Upper lobe of left lung (tissue), 6 donors: ENCODE data around the gene COL9A2. TPM values are rescaled to one million over a fixed set of nuclear protein-coding genes. Genes with fewer than 3 reads are reported as not detected.

Experiments used
- ATAC-seq, 2 donors: fragments of 200-7000 bp; cut with Tn5 transposase; one replicate each; pipeline ENCODE4 v1.9.1; 2022; ENCODE audit warnings: mild to moderate bottlenecking in 2 of 2, moderate library complexity in 2 of 2; ENCODE audit not compliant: low FRiP score in 2 of 2
- DNase-seq, 2 donors: peaks; one replicate each; pipeline ENCODE4 v3.0.0-alpha.2; 2019 to 2020
- H3K27ac ChIP-seq, 4 donors: fragments of 200-600 bp; sonication (generic); one replicate each; pipeline ENCODE4 v1.5.1; 2016 to 2019
- H3K27me3 ChIP-seq, 4 donors: fragments of 200-600 bp; sonication (generic); one replicate each; pipeline ENCODE4 v1.5.1; 2017 to 2019
- H3K36me3 ChIP-seq, 4 donors: fragments of 200-600 bp; sonication (generic); one replicate each; pipeline ENCODE4 v1.5.1; 2016 to 2019
- H3K4me1 ChIP-seq, 4 donors: fragments of 200-600 bp; sonication (generic); one replicate each; pipeline ENCODE4 v1.5.1; 2018 to 2019
- H3K4me3 ChIP-seq, 4 donors: fragments of 200-600 bp; sonication (generic); one replicate each; pipeline ENCODE4 v1.5.1; 2017 to 2019; ENCODE audit warnings: mild to moderate bottlenecking in 2 of 4, moderate library complexity in 1 of 4
- H3K9me3 ChIP-seq, 4 donors: fragments of 200-600 bp; sonication (generic); one replicate each; pipeline ENCODE4 v1.5.1; 2018 to 2019
- CTCF ChIP-seq, 6 experiments: fragments of 450-650 bp in 4 of 6; fragments of 200-600 bp in 2 of 6; sonication (generic) in 2 of 6; IDR thresholded peaks; one replicate each; pipeline ENCODE4 v1.5.1; 2016 to 2019; ENCODE audit warnings: antibody characterized with exemption in 6 of 6
- EP300 ChIP-seq, 4 donors: sonication (generic); formaldehyde crosslinking; IDR thresholded peaks; one replicate each; pipeline ENCODE4 v1.5.1; 2017; ENCODE audit warnings: antibody characterized with exemption in 4 of 4, control low read depth in 2 of 4
- POLR2A ChIP-seq, 4 donors: fragments of 450-650 bp; IDR thresholded peaks; one replicate each; pipeline ENCODE4 v1.5.1; 2016 to 2017; ENCODE audit warnings: antibody characterized with exemption in 4 of 4, mild to moderate bottlenecking in 2 of 4
- POLR2AphosphoS5 ChIP-seq, 2 donors: sonication (generic); formaldehyde crosslinking; IDR thresholded peaks; one replicate each; pipeline ENCODE4 v1.5.1; 2017; ENCODE audit warnings: antibody characterized with exemption in 2 of 2
- WGBS, 2 donors: methylation state at CpG; one replicate each; pipeline ENCODE4 v1.1.5; 2017 to 2018; 5-methylcytosine and 5-hydroxymethylcytosine counted together
- total RNA-seq, 6 donors: library from RNA; depleted of rRNA in 4 of 6; stranded (reverse); fragments of >200 nt in 4 of 6; gene quantifications; one replicate each; pipeline versions ENCODE4 v1.1.0 to v1.2.1, GENCODE V29; 2016 to 2021
- donor health status: DM: no; HTN: no; CAD: no; lungs with moderate emphysema.
- donor health status: DM: no; HTN: yes; CAD: no; lungs with severe emphysema.

Gene COL9A2
- total RNA-seq, 6 donors from 2014 or later: 4.2 to 30.4 (median 5.2) TPM

DNA sequence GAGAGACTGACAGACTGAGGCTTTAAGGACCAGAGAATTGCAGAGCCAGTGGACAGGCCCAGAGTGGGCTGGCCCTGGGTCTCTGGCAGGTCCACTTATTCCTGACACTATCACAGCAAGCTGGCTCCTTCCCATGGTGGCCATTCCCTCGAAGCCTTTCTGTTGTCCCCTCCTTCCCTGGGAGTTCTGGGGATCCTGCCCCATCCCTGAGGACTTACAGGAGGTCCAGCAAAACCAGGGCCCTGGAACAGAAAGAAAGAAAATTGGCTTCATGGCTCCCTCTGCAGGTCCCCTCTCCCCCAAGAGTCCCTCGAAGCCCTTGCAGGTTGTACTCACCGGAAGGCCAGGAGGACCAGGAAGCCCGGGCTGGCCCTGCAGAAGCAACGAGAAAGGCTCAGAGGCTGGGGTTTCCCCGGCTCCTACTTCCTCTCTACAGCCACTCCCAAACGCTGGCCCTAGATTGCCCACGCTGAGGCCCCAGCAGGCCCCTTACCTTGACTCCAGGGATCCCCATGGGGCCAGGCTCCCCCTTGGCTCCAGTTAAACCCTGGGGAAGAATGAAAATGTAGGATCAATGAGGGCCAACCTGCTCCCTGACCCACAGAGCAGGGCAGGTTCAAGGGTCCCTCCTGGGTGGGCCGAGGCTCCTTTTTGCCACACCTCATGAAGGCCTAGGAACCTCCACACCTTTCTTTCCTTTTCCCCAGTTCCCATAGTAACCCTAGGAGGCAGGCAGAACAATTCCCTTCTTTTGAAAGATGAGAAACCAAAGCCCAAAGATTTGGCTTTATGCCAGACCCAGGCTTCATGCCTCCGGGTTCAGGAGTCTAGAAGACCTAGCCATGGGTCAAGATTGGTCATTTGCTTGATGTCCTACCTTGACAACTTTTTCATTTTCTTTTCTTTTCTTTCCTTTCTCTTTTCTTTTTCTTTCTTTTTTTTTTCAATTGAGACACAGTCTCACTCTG lies 4.6 kb downstream of the COL9A2 start:
- no peak for TF ChIP-seq CTCF (IDR thresholded peaks at IDR 0.05)
- no peak for TF ChIP-seq POLR2AphosphoS5 (IDR thresholded peaks at IDR 0.05)
- no peak for TF ChIP-seq POLR2A (IDR thresholded peaks at IDR 0.05)
- no peak for TF ChIP-seq EP300 (IDR thresholded peaks at IDR 0.05)
- H3K27ac ChIP-seq: no peak overlapping the region
- H3K9me3 ChIP-seq: no peaks in the 10 kb centered on the region
- peaks cover 2 to 18% (median 13%) of the 10 kb centered on the region in 4 donors for H3K27me3 ChIP-seq
- WGBS, 2 donors: 45 to 50% methylated on average over 8 to 10 of the region's 10 CpGs
- DNase-seq (peak in 1 of 2 donors; percentile 92), ATAC-seq (no peak)
- H3K4me1 ChIP-seq: peaks cover 18 to 35% (median 27%) of the 10 kb centered on the region in 4 donors
- H3K4me3 ChIP-seq: no peak overlapping the region
- no peaks in the 10 kb centered on the region for H3K36me3 ChIP-seq

- peaks cover 0 to 9% (median 5%) of the 10 kb centered on the region in 4 donors for H3K27me3 ChIP-seq
- H3K4me3 ChIP-seq: no peak overlapping the region
- H3K4me1 ChIP-seq: peaks cover 11 to 27% (median 20%) of the 10 kb centered on the region in 4 donors
- no peak for DNase-seq
- no peak for ATAC-seq
- TF ChIP-seq POLR2AphosphoS5 (IDR thresholded peaks at IDR 0.05): no peak
- TF ChIP-seq EP300 (IDR thresholded peaks at IDR 0.05): no peak
- no peak for TF ChIP-seq CTCF (IDR thresholded peaks at IDR 0.05)
- TF ChIP-seq POLR2A (IDR thresholded peaks at IDR 0.05): no peak
- no peaks in the 10 kb centered on the region for H3K36me3 ChIP-seq
- 80 to 95% methylated on average over 2 to 5 of the region's 5 CpGs for WGBS, 2 donors
- no peak overlapping the region for H3K27ac ChIP-seq
- no peaks in the 10 kb centered on the region for H3K9me3 ChIP-seq
These were observed 5.4 kb downstream of the COL9A2 start for GRCh38 chr1:40311692-40312091.

DNA sequence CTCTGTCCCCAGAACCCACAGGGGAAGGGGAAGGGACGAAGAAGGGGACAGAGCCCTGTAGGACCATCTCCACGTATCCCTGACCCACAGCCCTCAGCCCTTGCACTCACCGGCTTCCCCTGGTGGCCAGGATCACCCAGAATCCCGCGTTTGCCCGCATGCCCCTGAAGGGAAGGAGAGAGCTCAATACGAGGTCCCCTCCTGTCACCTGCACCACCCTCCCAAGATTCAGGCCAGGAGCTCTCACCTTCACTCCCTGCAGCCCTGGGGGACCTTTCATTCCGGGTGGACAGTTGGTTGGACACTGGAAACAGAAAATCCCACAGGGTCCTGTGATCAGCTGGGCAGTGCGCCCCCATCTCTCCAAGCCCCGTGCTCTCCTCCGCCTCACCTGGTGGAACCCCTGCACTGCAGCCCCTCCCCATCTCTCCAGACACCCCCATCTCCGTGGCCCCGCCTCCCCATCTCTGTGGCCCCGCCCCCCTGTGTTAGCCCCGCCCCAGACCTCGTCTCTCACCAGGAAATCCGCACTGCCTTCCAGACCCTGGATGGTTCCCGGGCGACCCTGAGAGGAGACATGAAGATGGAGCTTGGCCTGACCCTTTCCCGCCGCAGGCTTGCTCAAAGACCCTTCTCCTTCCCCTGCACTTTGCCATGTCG lies 6.0 kb downstream of the COL9A2 start:
- DNase-seq (no peak), ATAC-seq (no peak)
- Histone ChIP-seq H3K27me3 (peaks cover 0 to 4% (median under 1%) of the 10 kb centered on the region in 4 donors), H3K9me3 (no peaks in the 10 kb centered on the region), H3K36me3 (no peaks in the 10 kb centered on the region), H3K4me3 (no peak overlapping the region), H3K27ac (no peak overlapping the region), H3K4me1 (peaks cover 7 to 22% (median 14%) of the 10 kb centered on the region in 4 donors)
- 87% methylated on average over 15 of the region's 22 CpGs for WGBS, 2 donors
- TF ChIP-seq EP300 (IDR thresholded peaks at IDR 0.05) (no peak), POLR2AphosphoS5 (IDR thresholded peaks at IDR 0.05) (no peak), CTCF (IDR thresholded peaks at IDR 0.05) (no peak), POLR2A (IDR thresholded peaks at IDR 0.05) (no peak)

DNA sequence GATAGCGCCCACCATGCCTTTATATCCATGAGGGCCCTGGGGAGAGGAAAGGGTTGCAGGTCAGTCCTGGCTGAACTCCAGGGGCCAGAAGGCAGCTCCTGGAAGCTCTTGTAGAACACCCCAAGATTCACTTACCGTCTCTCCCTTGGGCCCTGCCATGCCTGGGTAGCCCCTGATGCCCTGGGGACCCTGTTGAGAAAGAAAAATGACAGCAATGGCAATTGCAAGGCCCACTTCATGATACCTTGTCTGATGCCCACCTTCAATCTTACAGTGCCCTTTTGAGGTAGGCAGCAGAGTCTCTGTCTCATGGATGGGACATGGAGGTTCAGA lies 7.0 kb downstream of the COL9A2 start:
- WGBS, 2 donors: 92 to 100% methylated on average over 2 of the region's 2 CpGs
- TF ChIP-seq POLR2A (IDR thresholded peaks at IDR 0.05) (no peak), POLR2AphosphoS5 (IDR thresholded peaks at IDR 0.05) (no peak), CTCF (IDR thresholded peaks at IDR 0.05) (no peak), EP300 (IDR thresholded peaks at IDR 0.05) (no peak)
- ATAC-seq (no peak), DNase-seq (no peak)
- Histone ChIP-seq H3K4me1 (peaks cover 0 to 13% (median 4%) of the 10 kb centered on the region in 4 donors), H3K27me3 (no peaks in the 10 kb centered on the region), H3K9me3 (no peaks in the 10 kb centered on the region), H3K4me3 (no peak overlapping the region), H3K27ac (no peak overlapping the region), H3K36me3 (no peaks in the 10 kb centered on the region)
